ENCODE results near the gene GOLGA6L6. TPM values are rescaled to one million over a fixed set of nuclear protein-coding genes. Genes with fewer than 3 reads are reported as not detected.
"Not testable (repeated sequence)": the region's sequence is repeated elsewhere in the genome, so short reads cannot be mapped to it uniquely, and the experiment has no call there.

GOLGA6L6 gene
- total RNA-seq: not detected
- polyA plus RNA-seq: not detected

DNA sequence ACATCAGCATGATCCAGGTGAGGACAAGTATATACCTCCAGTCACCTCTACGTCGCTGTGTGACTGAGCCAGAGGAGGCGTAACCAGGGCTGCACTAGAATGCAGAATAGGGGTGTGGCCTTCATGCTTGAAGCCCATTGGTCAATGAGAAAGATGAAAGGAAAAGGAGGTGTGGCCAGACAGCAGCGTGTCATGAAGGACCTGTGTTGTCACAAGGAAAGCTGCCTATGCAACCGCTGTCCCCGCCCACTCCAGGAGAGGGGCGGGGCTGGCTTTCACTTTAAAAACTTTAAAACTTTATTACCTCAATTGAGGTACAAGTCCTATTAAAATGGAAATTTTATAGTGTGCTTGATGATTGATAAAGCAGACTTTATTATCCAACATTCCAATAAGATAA, at the start of gene GOLGA6L6:
TSS of gene GOLGA6L6 (minus strand) at position 101 of the 400 bp plus-strand sequence. CDS start at position 10, 91 bp downstream.
- H3K4me1 ChIP-seq (ENCODE audit: insufficient read depth); H3K27ac ChIP-seq (ENCODE audit: low read depth); DNase-seq (ENCODE audit: extremely low spot score); H3K4me3 ChIP-seq (ENCODE audit: low read depth, low read length); H3K36me3 ChIP-seq (ENCODE audit: insufficient read depth): not testable (repeated sequence)
- WGBS: 83% methylated on average over 4 of the region's 7 CpGs

- DNase-seq (ENCODE audit: extremely low spot score): not testable (repeated sequence)
- WGBS: no CpG with 5 or more reads among the region's 2 CpGs
Measured at GRCh38 chr15:20590069-20590468, 48.5 kb upstream of the GOLGA6L6 start.

GRCh38 chr15:20586821-20587220, 45.2 kb upstream of the GOLGA6L6 start:
- not testable (repeated sequence) for DNase-seq (ENCODE audit: extremely low spot score); H3K4me1 ChIP-seq (ENCODE audit: insufficient read depth); H3K27ac ChIP-seq (ENCODE audit: low read depth); H3K36me3 ChIP-seq (ENCODE audit: insufficient read depth); H3K4me3 ChIP-seq (ENCODE audit: low read depth, low read length)
- WGBS: 90% methylated on average over 2 of the region's 3 CpGs

More at GRCh38 chr15:20590069-20590468, 48.5 kb upstream of the GOLGA6L6 start:
- not testable (repeated sequence) for H3K27ac ChIP-seq (ENCODE audit: low read depth); H3K4me1 ChIP-seq (ENCODE audit: insufficient read depth); H3K36me3 ChIP-seq (ENCODE audit: insufficient read depth); H3K4me3 ChIP-seq (ENCODE audit: low read depth, low read length)

GRCh38 chr15:20582726-20583115, 41.1 kb upstream of the GOLGA6L6 start:
- not testable (repeated sequence) for DNase-seq (ENCODE audit: extremely low spot score); H3K27ac ChIP-seq (ENCODE audit: low read depth); H3K4me3 ChIP-seq (ENCODE audit: low read depth, low read length); H3K4me1 ChIP-seq (ENCODE audit: insufficient read depth); H3K36me3 ChIP-seq (ENCODE audit: insufficient read depth)
- 78% methylated on average over 7 of the region's 18 CpGs for WGBS

DNA sequence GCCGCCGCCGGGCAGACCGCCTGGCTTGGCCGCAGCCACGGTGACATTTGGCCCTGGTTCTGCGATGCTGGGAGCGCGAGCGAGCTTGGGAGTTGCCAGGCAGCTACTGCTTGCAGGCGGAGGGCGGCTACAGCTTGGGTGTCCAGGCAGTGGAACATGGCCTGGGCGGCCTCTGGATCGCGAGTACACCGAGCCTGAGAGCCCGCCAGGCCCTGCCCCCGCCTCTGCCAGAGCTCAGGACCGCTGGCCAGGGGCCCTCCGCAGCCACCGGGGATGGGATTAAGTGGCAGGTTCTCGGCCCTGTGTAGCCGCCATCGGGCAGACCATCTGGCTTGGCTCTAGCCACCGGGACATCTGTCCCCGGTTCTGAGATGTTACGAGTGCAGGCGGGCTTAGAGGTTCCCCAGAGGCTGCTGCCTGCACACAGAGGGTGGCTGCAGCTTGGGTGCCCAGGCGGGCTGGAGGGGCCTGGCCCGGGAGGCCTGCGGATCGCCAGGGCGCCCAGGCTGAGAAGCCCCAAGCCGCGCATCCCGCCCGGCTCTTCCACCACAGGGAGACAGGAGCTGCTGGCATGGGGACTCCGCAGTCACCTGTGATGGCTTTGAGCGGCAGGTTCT, 40.6 kb upstream of the GOLGA6L6 start:
- 82% methylated on average over 8 of the region's 39 CpGs for WGBS
- H3K4me3 ChIP-seq (ENCODE audit: low read depth, low read length); H3K27ac ChIP-seq (ENCODE audit: low read depth); H3K36me3 ChIP-seq (ENCODE audit: insufficient read depth); DNase-seq (ENCODE audit: extremely low spot score); H3K4me1 ChIP-seq (ENCODE audit: insufficient read depth): not testable (repeated sequence)

- H3K27ac ChIP-seq (ENCODE audit: low read depth); DNase-seq (ENCODE audit: extremely low spot score); H3K4me3 ChIP-seq (ENCODE audit: low read depth, low read length); H3K4me1 ChIP-seq (ENCODE audit: insufficient read depth); H3K36me3 ChIP-seq (ENCODE audit: insufficient read depth): not testable (repeated sequence)
- 68% methylated on average over 13 of the region's 62 CpGs for WGBS
Measured at GRCh38 chr15:20581261-20582108, 39.9 kb upstream of the GOLGA6L6 start.

DNA sequence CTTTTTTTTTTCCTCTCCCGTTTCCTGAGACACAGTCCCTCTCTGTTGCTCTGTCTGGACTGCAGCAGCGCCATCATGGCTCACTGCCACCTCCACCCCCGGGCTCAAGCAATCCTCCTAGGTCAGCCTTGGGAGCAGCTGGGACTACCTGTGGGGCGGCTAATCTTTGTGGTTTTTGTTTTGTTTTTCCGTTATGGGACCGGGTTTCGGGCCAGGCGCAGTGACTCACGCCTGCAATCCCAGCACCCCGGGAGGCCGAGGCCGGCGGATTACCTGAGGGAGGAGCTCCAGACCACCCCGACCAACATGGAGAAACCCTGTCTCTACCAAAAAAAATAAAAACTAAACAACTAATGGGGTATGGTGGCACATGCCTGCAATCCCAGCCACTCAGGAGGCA, 38.1 kb upstream of the GOLGA6L6 start:
- not testable (repeated sequence) for DNase-seq (ENCODE audit: extremely low spot score); H3K27ac ChIP-seq (ENCODE audit: low read depth); H3K4me1 ChIP-seq (ENCODE audit: insufficient read depth); H3K4me3 ChIP-seq (ENCODE audit: low read depth, low read length); H3K36me3 ChIP-seq (ENCODE audit: insufficient read depth)
- 86% methylated on average over 11 of the region's 14 CpGs for WGBS

DNA sequence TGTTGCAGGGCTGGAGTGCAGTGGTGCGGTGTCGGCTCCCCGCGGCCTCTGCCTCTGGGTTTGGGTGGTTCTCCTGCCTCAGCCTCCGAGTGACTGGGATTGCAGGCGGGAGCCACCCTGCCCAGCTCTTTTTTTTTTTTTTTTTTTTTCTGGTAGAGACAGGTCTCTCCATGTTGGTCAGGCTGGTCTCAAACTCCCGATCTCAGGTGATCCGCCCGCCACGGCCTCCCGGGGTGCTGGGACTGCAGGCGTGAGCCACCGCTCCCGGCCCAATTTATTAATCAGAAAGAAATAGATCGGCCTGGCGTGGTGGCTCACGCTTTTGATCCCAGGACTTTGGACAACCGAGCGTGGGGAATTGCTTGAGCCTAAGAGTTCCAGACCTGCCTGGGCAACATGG, 9.7 kb upstream of the GOLGA6L6 start:
- DNase-seq (ENCODE audit: extremely low spot score); H3K4me3 ChIP-seq (ENCODE audit: low read depth, low read length); H3K4me1 ChIP-seq (ENCODE audit: insufficient read depth); H3K27ac ChIP-seq (ENCODE audit: low read depth); H3K36me3 ChIP-seq (ENCODE audit: insufficient read depth): not testable (repeated sequence)
- WGBS: 95% methylated on average over 7 of the region's 19 CpGs

DNA sequence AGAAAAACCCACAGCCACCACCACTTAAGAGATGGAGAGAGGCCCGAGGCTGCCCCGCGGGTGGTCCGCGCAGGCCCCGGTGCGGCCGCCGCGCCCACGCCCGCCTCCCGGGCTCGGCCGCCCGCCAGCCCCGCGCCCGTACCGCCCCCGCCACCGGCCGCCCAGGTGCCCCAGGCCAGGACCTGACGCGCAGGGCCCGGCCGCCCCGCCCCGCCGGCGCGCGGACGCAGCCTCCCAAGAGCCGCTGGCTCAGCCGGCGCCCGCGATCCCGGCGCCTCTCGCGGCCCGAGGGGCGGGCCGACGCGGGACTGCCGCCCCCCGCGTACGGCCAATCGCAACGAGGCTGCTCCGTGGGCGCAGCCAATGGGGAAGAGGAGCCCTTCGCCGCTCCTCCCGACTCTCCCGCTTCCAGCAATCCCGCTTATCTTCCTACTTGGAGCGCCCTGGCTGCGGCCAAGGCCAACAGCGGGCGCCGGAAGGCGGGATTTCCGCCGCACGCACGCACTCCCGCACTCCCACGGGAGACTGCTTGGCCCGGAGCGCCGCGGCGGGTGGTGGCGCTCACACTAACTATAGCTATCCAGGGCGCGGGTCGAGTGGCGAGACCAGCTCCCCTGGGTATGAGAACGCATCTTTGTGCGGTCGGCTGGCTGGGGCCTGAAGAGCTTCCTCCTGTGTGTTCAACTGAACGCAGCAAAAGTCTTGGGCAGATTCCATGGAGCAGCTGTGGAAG, 35.5 kb downstream of the GOLGA6L6 start:
- DNase-seq (ENCODE audit: extremely low spot score); H3K4me1 ChIP-seq (ENCODE audit: insufficient read depth); H3K36me3 ChIP-seq (ENCODE audit: insufficient read depth); H3K4me3 ChIP-seq (ENCODE audit: low read depth, low read length); H3K27ac ChIP-seq (ENCODE audit: low read depth): not testable (repeated sequence)
- WGBS: 42% methylated on average over 32 of the region's 87 CpGs

DNA sequence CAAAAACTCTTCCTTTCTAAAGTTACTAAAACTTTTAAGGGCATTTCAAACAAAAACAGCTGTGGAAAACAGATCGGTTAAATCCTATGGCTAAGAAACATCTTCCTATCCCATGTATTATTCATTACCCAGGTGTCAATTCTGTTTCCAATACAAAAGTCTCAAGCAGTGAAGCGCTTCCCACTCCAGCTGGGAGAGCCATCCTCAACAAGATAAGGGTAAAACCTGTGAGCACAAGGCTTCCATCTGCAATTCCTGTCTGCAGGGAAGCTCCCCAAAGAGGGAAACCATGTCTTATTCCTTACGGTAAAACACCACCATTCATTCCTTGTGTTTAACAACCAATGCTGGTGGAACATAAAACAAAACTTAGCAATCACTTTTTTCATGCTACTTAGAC, 38.8 kb downstream of the GOLGA6L6 start:
- H3K27ac ChIP-seq (ENCODE audit: low read depth); H3K36me3 ChIP-seq (ENCODE audit: insufficient read depth); DNase-seq (ENCODE audit: extremely low spot score); H3K4me3 ChIP-seq (ENCODE audit: low read depth, low read length); H3K4me1 ChIP-seq (ENCODE audit: insufficient read depth): not testable (repeated sequence)
- no CpG with 5 or more reads among the region's 3 CpGs for WGBS

DNA sequence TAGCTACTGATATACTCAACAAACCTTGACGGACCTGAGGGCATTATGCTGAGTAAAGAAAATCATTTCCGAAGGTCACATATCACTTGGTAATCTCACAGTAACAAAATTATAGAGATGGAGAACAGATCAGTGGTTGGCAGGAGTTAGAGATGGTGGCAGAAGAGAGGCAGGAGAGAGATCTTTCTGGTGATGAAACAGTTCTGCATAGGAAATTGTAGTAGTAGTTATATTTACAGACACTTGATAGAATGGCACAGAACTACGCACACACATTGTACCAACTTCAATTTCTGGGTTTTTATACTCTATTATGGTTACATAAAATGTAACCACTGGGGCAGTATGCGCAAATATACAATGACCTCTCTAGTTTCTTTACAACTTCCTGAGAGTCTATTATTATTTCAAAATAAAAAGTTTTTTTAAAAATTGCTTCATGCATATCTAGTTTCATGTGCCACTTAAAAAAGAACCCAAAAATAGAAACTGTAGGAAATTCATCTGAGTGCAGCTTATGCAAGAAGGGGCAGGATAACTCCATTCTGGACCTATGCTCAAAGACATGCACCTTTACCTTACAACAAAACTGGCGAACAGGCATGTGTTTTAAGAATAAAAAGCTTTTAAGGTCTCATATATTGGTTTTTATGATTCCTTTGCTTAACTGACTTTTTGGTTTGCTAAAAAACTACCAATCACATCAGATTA, 39.9 kb downstream of the GOLGA6L6 start:
- H3K36me3 ChIP-seq (ENCODE audit: insufficient read depth); H3K27ac ChIP-seq (ENCODE audit: low read depth); DNase-seq (ENCODE audit: extremely low spot score); H3K4me1 ChIP-seq (ENCODE audit: insufficient read depth); H3K4me3 ChIP-seq (ENCODE audit: low read depth, low read length): not testable (repeated sequence)
- WGBS: no CpG with 5 or more reads among the region's 5 CpGs

DNA sequence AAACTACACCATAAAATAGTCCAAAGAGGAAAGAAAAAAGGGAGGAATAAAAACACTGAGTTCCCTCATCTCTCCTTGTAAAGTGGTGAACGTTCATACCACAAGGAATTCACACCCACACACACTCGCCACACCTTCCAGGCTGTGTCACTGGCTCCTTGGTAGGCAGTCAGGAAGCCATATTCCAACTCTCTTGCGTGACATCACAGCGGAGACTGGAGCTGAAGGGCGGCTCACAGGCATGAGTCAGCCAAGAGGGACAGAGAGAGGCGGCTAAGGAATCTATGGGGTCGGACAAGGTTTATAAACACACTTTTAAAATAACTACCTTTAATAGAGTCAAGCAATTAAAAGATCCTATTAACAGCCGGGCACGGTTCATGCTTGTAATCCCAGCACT, 43.8 kb downstream of the GOLGA6L6 start:
- WGBS: 88% methylated on average over 4 of the region's 9 CpGs
- H3K4me1 ChIP-seq (ENCODE audit: insufficient read depth); H3K4me3 ChIP-seq (ENCODE audit: low read depth, low read length); H3K27ac ChIP-seq (ENCODE audit: low read depth); DNase-seq (ENCODE audit: extremely low spot score); H3K36me3 ChIP-seq (ENCODE audit: insufficient read depth): not testable (repeated sequence)

GRCh38 chr15:20493035-20493434, 48.6 kb downstream of the GOLGA6L6 start:
- H3K27ac ChIP-seq (ENCODE audit: low read depth); H3K36me3 ChIP-seq (ENCODE audit: insufficient read depth); H3K4me1 ChIP-seq (ENCODE audit: insufficient read depth); H3K4me3 ChIP-seq (ENCODE audit: low read depth, low read length); DNase-seq (ENCODE audit: extremely low spot score): not testable (repeated sequence)
- WGBS: 84% methylated on average over 2 of the region's 5 CpGs

Measured in urinary bladder (tissue), 4 donors.